GM23338 (cell line): ENCODE data around the gene UCN2. TPM values are rescaled to one million over a fixed set of nuclear protein-coding genes. Genes with fewer than 3 reads are reported as not detected.

Source experiments
- ATAC-seq: fragments of 200-7000 bp; cut with Tn5 transposase; 3 replicates; pipeline ENCODE4 v1.9.1; 2020
- DNase-seq: peaks from one replicate; pipeline ENCODE4 v3.0.0-alpha.2; 2015; ENCODE audit warnings: low spot score
- H2AFZ ChIP-seq: fragments of 200-600 bp; sonication (generic); 2 replicates; pipeline ENCODE4 v1.8.0; 2016; ENCODE audit warnings: antibody characterized with exemption, mild to moderate bottlenecking, moderate library complexity
- H3F3A ChIP-seq: fragments of 200-600 bp; sonication (generic); replicated peaks from 2 replicates; pipeline ENCODE4 v1.8.0; 2017; ENCODE audit warnings: antibody characterized with exemption, mixed run types, low read depth
- H3K27ac ChIP-seq: fragments of 200-600 bp; sonication (generic); 2 replicates; pipeline ENCODE4 v1.6.1; 2016; ENCODE audit warnings: low read depth
- H3K27me3 ChIP-seq: fragments of 200-600 bp; sonication (generic); 2 replicates; pipeline ENCODE4 v1.8.0; 2016; ENCODE audit warnings: mild to moderate bottlenecking, mixed run types, moderate library complexity; ENCODE audit not compliant: insufficient read depth
- H3K36me3 ChIP-seq: fragments of 200-600 bp; sonication (generic); 2 replicates; pipeline ENCODE4 v1.8.0; 2016; ENCODE audit warnings: mild to moderate bottlenecking; ENCODE audit not compliant: insufficient read depth
- H3K4me1 ChIP-seq: fragments of 200-600 bp; sonication (generic); 2 replicates; pipeline ENCODE4 v1.8.0; 2016; ENCODE audit warnings: mild to moderate bottlenecking, moderate library complexity; ENCODE audit not compliant: insufficient read depth
- H3K4me2 ChIP-seq: fragments of 200-600 bp; sonication (generic); 2 replicates; pipeline ENCODE4 v1.7.1; 2017; ENCODE audit warnings: mixed run types
- H3K4me3 ChIP-seq: fragments of 200-600 bp; sonication (generic); 2 replicates; pipeline ENCODE4 v1.6.1; 2016; ENCODE audit warnings: mixed run types
- H3K79me2 ChIP-seq: fragments of 200-600 bp; sonication (generic); replicated peaks from 2 replicates; pipeline ENCODE4 v1.8.0; 2017; ENCODE audit warnings: mild to moderate bottlenecking; ENCODE audit not compliant: insufficient read depth
- H3K9me2 ChIP-seq: fragments of 200-600 bp; sonication (generic); 2 replicates; pipeline ENCODE4 v1.8.0; 2017; ENCODE audit not compliant: insufficient read depth
- H4K20me1 ChIP-seq: fragments of 200-600 bp; sonication (generic); replicated peaks from 2 replicates; pipeline ENCODE4 v1.8.0; 2017; ENCODE audit warnings: mild to moderate bottlenecking; ENCODE audit not compliant: insufficient read depth
- H3K27ac Mint-ChIP-seq: 2 replicates; pipeline ENCODE4 v1.8.0; 2020; ENCODE audit warnings: inconsistent platforms, mild to moderate bottlenecking, moderate library complexity, mixed read lengths
- H3K27me3 Mint-ChIP-seq: 3 replicates; pipeline ENCODE4 v1.8.0; 2022; ENCODE audit warnings: low read depth, mild to moderate bottlenecking, moderate library complexity, mixed read lengths, inconsistent platforms; ENCODE audit not compliant: insufficient read depth, poor library complexity
- H3K36me3 Mint-ChIP-seq: 3 replicates; pipeline ENCODE4 v1.8.0; 2021; ENCODE audit warnings: low read depth, mild to moderate bottlenecking, inconsistent platforms, moderate library complexity, mixed read lengths
- H3K4me1 Mint-ChIP-seq: 3 replicates; pipeline ENCODE4 v1.8.0; 2020; ENCODE audit warnings: mild to moderate bottlenecking, inconsistent platforms, mixed read lengths
- H3K4me3 Mint-ChIP-seq: 3 replicates; pipeline ENCODE4 v1.8.0; 2021; ENCODE audit warnings: moderate library complexity, mild to moderate bottlenecking, inconsistent platforms, mixed read lengths
- H3K9me3 Mint-ChIP-seq: 3 replicates; pipeline ENCODE4 v1.8.0; 2020; ENCODE audit warnings: moderate library complexity, mild to moderate bottlenecking, inconsistent platforms, mixed read lengths
- CREB1 ChIP-seq: fragments of 250-450 bp; sonication (Bioruptor Pico); IDR thresholded peaks from 2 replicates; pipeline ENCODE4 v1.5.0; 2020; ENCODE audit warnings: low read depth, mild to moderate bottlenecking, moderate library complexity
- CTCF ChIP-seq, 2 experiments: fragments of 200-600 bp in 1 of 2; sonication (generic) in 1 of 2; conservative IDR thresholded peaks; 2 replicates each; pipeline versions ENCODE4 v1.5.1 to v1.6.1; 2016 to 2017; ENCODE audit warnings: antibody characterized with exemption in 2 of 2, low read depth in 2 of 2, mild to moderate bottlenecking in 2 of 2, moderate library complexity in 1 of 2
- EZH2 ChIP-seq: fragments of 200-600 bp; sonication (generic); IDR thresholded peaks from one replicate; pipeline ENCODE4 v1.8.0; 2017; ENCODE audit warnings: antibody characterized with exemption, mild to moderate bottlenecking, low read depth; ENCODE audit not compliant: unreplicated experiment
- EZH2phosphoT487 ChIP-seq: fragments of 200-600 bp; sonication (generic); IDR thresholded peaks from one replicate; pipeline ENCODE4 v1.8.1; 2018; ENCODE audit warnings: antibody characterized with exemption; ENCODE audit not compliant: unreplicated experiment
- JUNB ChIP-seq: IDR thresholded peaks from one replicate; pipeline ENCODE4 v1.6.1; 2016; ENCODE audit warnings: antibody characterized with exemption; ENCODE audit not compliant: unreplicated experiment
- NANOG ChIP-seq: IDR thresholded peaks from 2 replicates; pipeline ENCODE4 v1.6.1; 2016; ENCODE audit warnings: antibody characterized with exemption, borderline replicate concordance
- POLR2AphosphoS5 ChIP-seq: IDR thresholded peaks from 2 replicates; pipeline ENCODE4 v1.6.1; 2016; ENCODE audit warnings: antibody characterized with exemption, low read depth
- STAT1 ChIP-seq: IDR thresholded peaks from one replicate; pipeline ENCODE4 v1.6.1; 2016; ENCODE audit warnings: antibody characterized with exemption; ENCODE audit not compliant: unreplicated experiment
- ZNF114 ChIP-seq: fragments of 250-450 bp; sonication (Bioruptor Pico); IDR thresholded peaks from 2 replicates; pipeline ENCODE4 v1.5.0; 2020; ENCODE audit warnings: mild to moderate bottlenecking, moderate library complexity
- ZNF331 ChIP-seq: fragments of 250-450 bp; sonication (Bioruptor Pico); IDR thresholded peaks from 2 replicates; pipeline ENCODE4 v1.5.0; 2020; ENCODE audit warnings: low read depth, mild to moderate bottlenecking, moderate library complexity
- ZNF462 ChIP-seq: fragments of 250-450 bp; sonication (Bioruptor Pico); IDR thresholded peaks from 2 replicates; pipeline ENCODE4 v1.5.0; 2020; ENCODE audit warnings: mild to moderate bottlenecking, moderate library complexity
- polyA plus RNA-seq: library from polyadenylated mRNA; unstranded; fragments of >200 nt; fragmentation: Nextera tagmentation; extraction: Ambion mirVana; gene quantifications from 2 replicates; pipeline ENCODE4 v1.2.1, GENCODE V29; 2016
- total RNA-seq: library from RNA; depleted of rRNA; stranded (reverse); fragments of >200 nt; shearing (Covaris generic); gene quantifications from 2 replicates; pipeline ENCODE4 v1.2.3, GENCODE V29; 2014
- TF ChIP-seq, protein P1 (sequence below): IDR thresholded peaks from one replicate; pipeline ENCODE4 v1.6.1; 2018; ENCODE audit warnings: antibody characterized with exemption; ENCODE audit not compliant: unreplicated experiment
- TF ChIP-seq, protein P2 (sequence below): IDR thresholded peaks from 2 replicates; pipeline ENCODE4 v1.6.1; 2016; ENCODE audit warnings: antibody characterized with exemption

Gene UCN2
- total and polyA plus RNA-seq, 2 experiments from 2014 or later = 0.17 TPM; not detected in 1

DNA sequence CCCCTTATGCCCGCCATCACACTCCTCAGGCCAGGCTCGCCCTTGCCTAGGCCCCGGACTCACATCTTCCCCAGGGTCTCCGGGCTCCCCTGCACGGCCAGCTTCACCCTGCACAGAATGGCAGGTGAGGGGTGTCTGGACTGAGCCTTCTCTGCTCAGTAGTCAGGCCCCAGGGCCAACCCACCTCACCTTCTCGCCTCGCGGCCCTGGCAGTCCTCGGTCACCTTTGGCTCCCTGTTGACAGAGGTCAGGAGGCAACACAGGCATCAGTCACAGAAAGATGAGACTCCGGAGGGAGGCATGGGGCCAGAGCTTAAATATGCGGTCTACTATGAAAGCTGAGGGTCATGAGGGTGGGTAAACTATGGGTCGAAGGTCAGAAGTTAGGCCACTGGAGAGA, 8.4 kb upstream of the UCN2 start:
- H3K27me3 Mint-ChIP-seq = peaks cover 6% of the 10 kb centered on the region
- no peaks in the 10 kb centered on the region; the same call in 2 of the 3 replicates for H3K36me3 Mint-ChIP-seq
- Histone ChIP-seq H3K79me2 (no peaks in the 10 kb centered on the region), H2AFZ (no peak overlapping the region), H3K9me2 (no peaks in the 10 kb centered on the region), H3K27ac (no peak overlapping the region), H3F3A (no peaks in the 10 kb centered on the region), H3K27me3 (no peaks in the 10 kb centered on the region), H3K36me3 (no peaks in the 10 kb centered on the region), H3K4me3 (no peak overlapping the region), H3K4me1 (no peaks in the 10 kb centered on the region), H3K4me2 (no peak overlapping the region), H4K20me1 (no peaks in the 10 kb centered on the region)
- no peak overlapping the region for H3K4me3 Mint-ChIP-seq
- H3K4me1 Mint-ChIP-seq = no peaks in the 10 kb centered on the region
- TF ChIP-seq, protein P1, sequence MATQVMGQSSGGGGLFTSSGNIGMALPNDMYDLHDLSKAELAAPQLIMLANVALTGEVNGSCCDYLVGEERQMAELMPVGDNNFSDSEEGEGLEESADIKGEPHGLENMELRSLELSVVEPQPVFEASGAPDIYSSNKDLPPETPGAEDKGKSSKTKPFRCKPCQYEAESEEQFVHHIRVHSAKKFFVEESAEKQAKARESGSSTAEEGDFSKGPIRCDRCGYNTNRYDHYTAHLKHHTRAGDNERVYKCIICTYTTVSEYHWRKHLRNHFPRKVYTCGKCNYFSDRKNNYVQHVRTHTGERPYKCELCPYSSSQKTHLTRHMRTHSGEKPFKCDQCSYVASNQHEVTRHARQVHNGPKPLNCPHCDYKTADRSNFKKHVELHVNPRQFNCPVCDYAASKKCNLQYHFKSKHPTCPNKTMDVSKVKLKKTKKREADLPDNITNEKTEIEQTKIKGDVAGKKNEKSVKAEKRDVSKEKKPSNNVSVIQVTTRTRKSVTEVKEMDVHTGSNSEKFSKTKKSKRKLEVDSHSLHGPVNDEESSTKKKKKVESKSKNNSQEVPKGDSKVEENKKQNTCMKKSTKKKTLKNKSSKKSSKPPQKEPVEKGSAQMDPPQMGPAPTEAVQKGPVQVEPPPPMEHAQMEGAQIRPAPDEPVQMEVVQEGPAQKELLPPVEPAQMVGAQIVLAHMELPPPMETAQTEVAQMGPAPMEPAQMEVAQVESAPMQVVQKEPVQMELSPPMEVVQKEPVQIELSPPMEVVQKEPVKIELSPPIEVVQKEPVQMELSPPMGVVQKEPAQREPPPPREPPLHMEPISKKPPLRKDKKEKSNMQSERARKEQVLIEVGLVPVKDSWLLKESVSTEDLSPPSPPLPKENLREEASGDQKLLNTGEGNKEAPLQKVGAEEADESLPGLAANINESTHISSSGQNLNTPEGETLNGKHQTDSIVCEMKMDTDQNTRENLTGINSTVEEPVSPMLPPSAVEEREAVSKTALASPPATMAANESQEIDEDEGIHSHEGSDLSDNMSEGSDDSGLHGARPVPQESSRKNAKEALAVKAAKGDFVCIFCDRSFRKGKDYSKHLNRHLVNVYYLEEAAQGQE = no peak
- TF ChIP-seq CREB1 (CRISPR knock-in tag) (no peak), CTCF (conservative IDR thresholded peaks at IDR 0.05; ENCODE audit: low read depth in 2 of 2) (no peak), ZNF462 (CRISPR knock-in tag) (no peak), ZNF114 (CRISPR knock-in tag) (no peak), ZNF331 (CRISPR knock-in tag) (no peak), EZH2phosphoT487 (no peak), POLR2AphosphoS5 (no peak), JUNB (no peak), NANOG (no peak), STAT1 (no peak), EZH2 (no peak)
- TF ChIP-seq, protein P2, sequence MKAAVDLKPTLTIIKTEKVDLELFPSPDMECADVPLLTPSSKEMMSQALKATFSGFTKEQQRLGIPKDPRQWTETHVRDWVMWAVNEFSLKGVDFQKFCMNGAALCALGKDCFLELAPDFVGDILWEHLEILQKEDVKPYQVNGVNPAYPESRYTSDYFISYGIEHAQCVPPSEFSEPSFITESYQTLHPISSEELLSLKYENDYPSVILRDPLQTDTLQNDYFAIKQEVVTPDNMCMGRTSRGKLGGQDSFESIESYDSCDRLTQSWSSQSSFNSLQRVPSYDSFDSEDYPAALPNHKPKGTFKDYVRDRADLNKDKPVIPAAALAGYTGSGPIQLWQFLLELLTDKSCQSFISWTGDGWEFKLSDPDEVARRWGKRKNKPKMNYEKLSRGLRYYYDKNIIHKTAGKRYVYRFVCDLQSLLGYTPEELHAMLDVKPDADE = no peak
- DNase-seq (no peak), ATAC-seq (no peak)
- no peaks in the 10 kb centered on the region for H3K9me3 Mint-ChIP-seq
- H3K27ac Mint-ChIP-seq = no peak overlapping the region
